ENCODE measurements around the gene MYO5C.

GRCh38 chr15:52291204-52291603, 4.4 kb downstream of the MYO5C start:
- TF ChIP-seq POLR2AphosphoS5 (IDR thresholded peaks at IDR 0.05) (no peak), POLR2A (IDR thresholded peaks at IDR 0.05) (no peak)

All from breast epithelium (tissue), 3 donors.